PC-9 (cell line): ENCODE measurements around the gene RBM4B. TPM values are rescaled to one million over a fixed set of nuclear protein-coding genes. Genes with fewer than 3 reads are reported as not detected.

ENCODE experiments used
- BruUV-seq: library from RNA; stranded (reverse); fragments of 400-500 nt; replicated peaks from 2 replicates; lab custom pipeline; 2021; lab: Mats Ljungman, UMichigan
- CTCF ChIA-PET: fragments of 300-600 bp; sonication (Branson Sonifier 250); formaldehyde crosslinking; loops from one replicate; lab custom pipeline; 2022; ENCODE audit warnings: antibody characterized with exemption; lab: Charles Lee
- POLR2A ChIA-PET: fragments of 300-600 bp; sonication (Branson Sonifier 250); formaldehyde crosslinking; loops from one replicate; lab custom pipeline; 2022; ENCODE audit warnings: antibody characterized with exemption; ENCODE audit not compliant: unreplicated experiment; lab: Charles Lee
- DNase-seq, 2 experiments: peaks; one replicate each; pipeline versions ENCODE4 v3.0.0 to v3.0.0-alpha.2; 2015 to 2022; ENCODE audit warnings: mixed read lengths in 1 of 2
- H2AFZ ChIP-seq: fragments of 200-600 bp; sonication (generic); 2 replicates; pipeline ENCODE4 v1.8.1; 2017; ENCODE audit warnings: antibody characterized with exemption
- H3F3A ChIP-seq: fragments of 200-600 bp; sonication (generic); 2 replicates; pipeline ENCODE4 v1.8.1; 2017; ENCODE audit warnings: antibody characterized with exemption, mild to moderate bottlenecking, low read depth; ENCODE audit not compliant: insufficient read depth
- H3K27ac ChIP-seq: fragments of 200-600 bp; sonication (generic); 2 replicates; pipeline ENCODE4 v1.6.1; 2016; ENCODE audit warnings: mixed run types
- H3K27me3 ChIP-seq: fragments of 200-600 bp; sonication (generic); 2 replicates; pipeline ENCODE4 v1.6.1; 2016; ENCODE audit warnings: low read depth, mixed run types; ENCODE audit not compliant: insufficient read depth
- H3K36me3 ChIP-seq: fragments of 200-600 bp; sonication (generic); 2 replicates; pipeline ENCODE4 v1.6.1; 2016; ENCODE audit warnings: low read depth, mixed run types
- H3K4me1 ChIP-seq: fragments of 200-600 bp; sonication (generic); replicated peaks from 2 replicates; pipeline ENCODE4 v1.6.1; 2016; ENCODE audit warnings: mixed run types; ENCODE audit not compliant: insufficient read depth
- H3K4me2 ChIP-seq: fragments of 200-600 bp; sonication (generic); 2 replicates; pipeline ENCODE4 v1.6.1; 2017; ENCODE audit warnings: mixed run types
- H3K4me3 ChIP-seq: fragments of 200-600 bp; sonication (generic); 2 replicates; pipeline ENCODE4 v1.6.1; 2016; ENCODE audit warnings: mixed run types
- H3K79me2 ChIP-seq: fragments of 200-600 bp; sonication (generic); 2 replicates; pipeline ENCODE4 v1.6.1; 2017; ENCODE audit warnings: low read depth, mixed run types
- H3K9me2 ChIP-seq: fragments of 200-600 bp; sonication (generic); 2 replicates; pipeline ENCODE4 v1.8.1; 2017; ENCODE audit warnings: mild to moderate bottlenecking; ENCODE audit not compliant: insufficient read depth
- H3K9me3 ChIP-seq: fragments of 200-600 bp; sonication (generic); 2 replicates; pipeline ENCODE4 v1.8.1; 2016; ENCODE audit warnings: low read depth; ENCODE audit not compliant: insufficient read depth
- H4K20me1 ChIP-seq: fragments of 200-600 bp; sonication (generic); 2 replicates; pipeline ENCODE4 v1.8.1; 2017; ENCODE audit not compliant: insufficient read depth
- EZH2 ChIP-seq: fragments of 200-600 bp; sonication (generic); IDR thresholded peaks from 2 replicates; pipeline ENCODE4 v1.8.0; 2017; ENCODE audit warnings: antibody characterized with exemption, low read depth
- intact Hi-C: fragments of 100-400 bp; cut with micrococcal nuclease; formaldehyde crosslinking; loops from one replicate; pipeline ENCODE4 v1.10.0; 2022; ENCODE audit not compliant: unreplicated experiment
- total RNA-seq: library from RNA; stranded (reverse); gene quantifications from 2 replicates; pipeline ENCODE4 v1.2.3, GENCODE V29; 2021
- TF ChIP-seq, protein P1 (sequence below): fragments of 200-600 bp; sonication (generic); conservative IDR thresholded peaks from 2 replicates; pipeline ENCODE4 v1.6.1; 2017; ENCODE audit warnings: mixed run types, antibody characterized with exemption, mild to moderate bottlenecking, moderate library complexity

The RBM4B gene
- total RNA-seq, 1 experiment from 2014 or later = 24.8 TPM

DNA sequence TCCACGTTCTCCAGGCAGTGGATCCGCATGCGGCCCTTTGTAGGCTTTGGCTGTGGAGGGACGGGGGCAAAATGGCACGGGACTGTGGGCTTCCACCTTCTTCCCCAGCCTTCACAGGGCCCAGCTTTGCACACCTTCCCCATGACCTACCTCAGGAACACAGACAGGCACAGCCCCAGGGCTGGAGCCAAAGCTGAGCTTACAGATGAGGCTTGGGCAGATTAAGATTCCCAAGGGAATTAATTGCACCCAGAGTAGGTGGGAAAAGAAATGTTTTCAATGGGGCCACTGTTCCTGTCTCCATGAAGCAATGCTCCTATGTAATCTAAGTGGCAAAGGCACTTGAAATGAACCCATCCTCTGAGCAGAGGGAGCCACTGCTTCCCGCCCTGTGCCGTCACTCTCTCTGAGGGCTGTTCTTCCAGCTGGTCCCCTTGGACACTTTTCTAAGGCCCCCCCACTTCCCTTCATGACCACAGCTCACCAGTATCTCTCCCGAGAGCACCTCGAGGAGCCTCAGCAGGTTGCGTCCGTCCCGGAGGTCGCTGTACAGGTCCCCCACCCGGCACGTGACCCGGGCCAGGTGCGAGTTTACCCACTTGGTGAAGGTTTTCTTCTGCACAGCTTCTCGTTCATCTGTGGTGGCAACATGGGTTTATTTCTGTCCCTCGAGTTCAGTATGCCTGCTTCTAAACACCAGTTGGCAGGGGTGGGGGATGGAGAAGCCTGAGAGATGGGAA lies 37.8 kb upstream of the RBM4B start:
- Histone ChIP-seq H4K20me1 (no peaks in the 10 kb centered on the region), H3K27me3 (no peaks in the 10 kb centered on the region), H3K9me2 (no peaks in the 10 kb centered on the region), H3F3A (peaks cover 13% of the 10 kb centered on the region), H3K4me2 (no peak overlapping the region), H3K79me2 (0 out of 2 replicates have a peak, but pooled peaks cover 6% of the 10 kb centered on the region), H2AFZ (no peak overlapping the region), H3K27ac (no peak overlapping the region), H3K4me3 (no peak overlapping the region), H3K9me3 (no peaks in the 10 kb centered on the region), H3K4me1 (peaks cover 32% of the 10 kb centered on the region), H3K36me3 (peaks cover 6% of the 10 kb centered on the region; the same call in 1 of the 2 replicates)
- no peak for TF ChIP-seq EZH2
- TF ChIP-seq, protein P1, sequence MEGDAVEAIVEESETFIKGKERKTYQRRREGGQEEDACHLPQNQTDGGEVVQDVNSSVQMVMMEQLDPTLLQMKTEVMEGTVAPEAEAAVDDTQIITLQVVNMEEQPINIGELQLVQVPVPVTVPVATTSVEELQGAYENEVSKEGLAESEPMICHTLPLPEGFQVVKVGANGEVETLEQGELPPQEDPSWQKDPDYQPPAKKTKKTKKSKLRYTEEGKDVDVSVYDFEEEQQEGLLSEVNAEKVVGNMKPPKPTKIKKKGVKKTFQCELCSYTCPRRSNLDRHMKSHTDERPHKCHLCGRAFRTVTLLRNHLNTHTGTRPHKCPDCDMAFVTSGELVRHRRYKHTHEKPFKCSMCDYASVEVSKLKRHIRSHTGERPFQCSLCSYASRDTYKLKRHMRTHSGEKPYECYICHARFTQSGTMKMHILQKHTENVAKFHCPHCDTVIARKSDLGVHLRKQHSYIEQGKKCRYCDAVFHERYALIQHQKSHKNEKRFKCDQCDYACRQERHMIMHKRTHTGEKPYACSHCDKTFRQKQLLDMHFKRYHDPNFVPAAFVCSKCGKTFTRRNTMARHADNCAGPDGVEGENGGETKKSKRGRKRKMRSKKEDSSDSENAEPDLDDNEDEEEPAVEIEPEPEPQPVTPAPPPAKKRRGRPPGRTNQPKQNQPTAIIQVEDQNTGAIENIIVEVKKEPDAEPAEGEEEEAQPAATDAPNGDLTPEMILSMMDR = no peak
- no TSS peak for BruUV-seq
- intact Hi-C loops = no loop called here
- CTCF ChIA-PET = interaction anchor here (0.7 kb wide), 1 partner anchor 404 kb away, joined by 4 read pairs; no protein-coding TSS in a partner anchor
- DNase-seq = no peak
- POLR2A ChIA-PET = interaction anchor here (0.7 kb wide), 1 partner anchor 13 kb away, joined by 4 read pairs; the partner anchor contains the start of gene SPTBN2

DNA sequence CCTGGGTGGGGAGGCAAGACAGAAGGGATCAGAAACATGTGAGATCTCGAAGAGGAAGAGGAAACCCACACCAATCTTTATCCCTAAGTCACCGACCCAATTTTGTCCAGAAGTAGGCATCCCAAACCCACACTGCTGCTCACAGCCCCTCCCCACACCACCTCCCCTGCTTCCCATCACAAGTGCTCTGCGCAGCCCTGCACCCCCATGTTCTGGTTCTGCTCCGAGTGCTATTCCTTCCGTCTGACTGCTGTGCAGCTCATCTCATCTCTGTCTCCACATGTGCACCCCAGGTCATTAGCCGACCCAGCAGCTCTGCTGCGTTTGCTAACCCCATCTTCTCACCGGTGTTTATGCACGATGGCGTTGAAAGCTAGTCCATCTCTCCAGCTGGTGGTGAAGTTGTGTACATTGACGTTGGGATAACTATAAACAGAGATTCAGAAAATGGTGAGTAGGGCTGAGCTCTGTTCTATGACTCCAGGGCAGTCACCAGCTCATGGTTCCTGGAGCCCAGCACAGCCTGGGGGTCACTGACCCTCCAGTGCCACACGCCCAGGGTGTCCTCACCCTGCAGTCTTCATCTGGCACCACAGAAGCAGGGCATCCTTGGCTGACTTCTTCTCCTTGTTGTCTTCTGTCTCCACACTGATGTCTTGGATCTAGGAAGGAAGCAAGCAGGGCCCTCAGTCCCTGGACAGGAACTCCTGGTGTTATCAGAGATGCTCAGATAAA lies 36.2 kb upstream of the RBM4B start:
- Histone ChIP-seq H3K27me3 (no peaks in the 10 kb centered on the region), H3K79me2 (0 out of 2 replicates have a peak, but pooled peaks cover 6% of the 10 kb centered on the region), H3K27ac (no peak overlapping the region), H4K20me1 (no peaks in the 10 kb centered on the region), H3K4me3 (no peak overlapping the region), H3K4me2 (no peak overlapping the region), H3F3A (peaks cover 10% of the 10 kb centered on the region; the same call in 1 of the 2 replicates), H3K36me3 (peaks cover 6% of the 10 kb centered on the region; the same call in 1 of the 2 replicates), H3K9me2 (no peaks in the 10 kb centered on the region), H3K9me3 (no peaks in the 10 kb centered on the region), H2AFZ (no peak overlapping the region), H3K4me1 (peaks cover 32% of the 10 kb centered on the region)
- no peak for DNase-seq
- intact Hi-C loops = no loop called here
- BruUV-seq = no TSS peak
- ChIA-PET POLR2A (interaction anchor here (0.5 kb wide), 1 partner anchor 95 kb away, joined by 5 read pairs; no protein-coding TSS in a partner anchor), CTCF (interaction anchor here (0.5 kb wide), 1 partner anchor 54 kb away, joined by 3 read pairs; no protein-coding TSS in a partner anchor)
- no peak for TF ChIP-seq EZH2
- TF ChIP-seq, protein P1 = no peak

DNA sequence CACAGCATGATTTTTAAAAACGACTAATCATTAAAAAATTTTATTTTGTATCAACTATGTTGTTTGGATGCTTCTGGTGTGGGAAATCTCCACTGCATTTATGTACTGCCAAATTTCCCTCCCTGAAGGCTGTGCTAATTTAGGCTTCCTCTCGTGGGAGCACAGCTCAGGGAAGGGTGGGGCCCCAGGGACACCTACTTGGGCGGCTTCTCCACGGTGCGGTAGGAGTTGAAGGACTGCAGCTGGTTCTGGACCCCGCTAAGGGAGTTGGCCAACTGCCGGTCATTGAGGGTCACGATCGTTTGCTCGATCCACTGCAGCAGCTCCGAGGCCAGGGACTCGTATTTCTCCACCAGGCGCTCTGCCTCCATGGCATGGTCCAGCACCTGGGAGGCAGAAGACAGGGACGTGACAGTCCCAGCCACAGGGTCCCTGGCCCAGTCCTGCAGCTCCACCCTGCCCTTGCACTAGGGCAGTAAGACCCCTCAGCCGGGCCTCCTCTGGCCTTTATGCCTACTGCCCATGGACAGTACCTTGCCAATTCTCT lies 32.8 kb upstream of the RBM4B start:
- CTCF ChIA-PET = no interaction called here
- POLR2A ChIA-PET = no interaction called here
- DNase-seq = no peak
- intact Hi-C loops = no loop called here
- peaks cover 6% of the 10 kb centered on the region; the same call in 1 of the 2 replicates for H3K36me3 ChIP-seq
- H3K9me2 ChIP-seq = no peaks in the 10 kb centered on the region
- no peak overlapping the region for H3K4me3 ChIP-seq
- peaks cover 10% of the 10 kb centered on the region; the same call in 1 of the 2 replicates for H3F3A ChIP-seq
- no peaks in the 10 kb centered on the region for H3K79me2 ChIP-seq
- no peaks in the 10 kb centered on the region for H4K20me1 ChIP-seq
- no peak overlapping the region for H3K27ac ChIP-seq
- BruUV-seq = no TSS peak
- peaks cover 17% of the 10 kb centered on the region for H3K4me1 ChIP-seq
- H3K9me3 ChIP-seq = no peaks in the 10 kb centered on the region
- no peak overlapping the region for H3K4me2 ChIP-seq
- no peaks in the 10 kb centered on the region for H3K27me3 ChIP-seq
- no peak overlapping the region for H2AFZ ChIP-seq
- TF ChIP-seq EZH2 = no peak
- TF ChIP-seq, protein P1 = no peak
